GM21526 (cell line): ENCODE data around the gene C4orf36.
"Not testable (repeated sequence)": the region's sequence is repeated elsewhere in the genome, so short reads cannot be mapped to it uniquely, and the experiment has no call there.

ENCODE experiments used
- ATAC-seq: cut with Tn5 transposase; IDR thresholded peaks from one replicate; pipeline ENCODE4 v1.9.1; 2021; ENCODE audit warnings: moderate library complexity; ENCODE audit not compliant: unreplicated experiment, low FRiP score

The C4orf36 gene

DNA sequence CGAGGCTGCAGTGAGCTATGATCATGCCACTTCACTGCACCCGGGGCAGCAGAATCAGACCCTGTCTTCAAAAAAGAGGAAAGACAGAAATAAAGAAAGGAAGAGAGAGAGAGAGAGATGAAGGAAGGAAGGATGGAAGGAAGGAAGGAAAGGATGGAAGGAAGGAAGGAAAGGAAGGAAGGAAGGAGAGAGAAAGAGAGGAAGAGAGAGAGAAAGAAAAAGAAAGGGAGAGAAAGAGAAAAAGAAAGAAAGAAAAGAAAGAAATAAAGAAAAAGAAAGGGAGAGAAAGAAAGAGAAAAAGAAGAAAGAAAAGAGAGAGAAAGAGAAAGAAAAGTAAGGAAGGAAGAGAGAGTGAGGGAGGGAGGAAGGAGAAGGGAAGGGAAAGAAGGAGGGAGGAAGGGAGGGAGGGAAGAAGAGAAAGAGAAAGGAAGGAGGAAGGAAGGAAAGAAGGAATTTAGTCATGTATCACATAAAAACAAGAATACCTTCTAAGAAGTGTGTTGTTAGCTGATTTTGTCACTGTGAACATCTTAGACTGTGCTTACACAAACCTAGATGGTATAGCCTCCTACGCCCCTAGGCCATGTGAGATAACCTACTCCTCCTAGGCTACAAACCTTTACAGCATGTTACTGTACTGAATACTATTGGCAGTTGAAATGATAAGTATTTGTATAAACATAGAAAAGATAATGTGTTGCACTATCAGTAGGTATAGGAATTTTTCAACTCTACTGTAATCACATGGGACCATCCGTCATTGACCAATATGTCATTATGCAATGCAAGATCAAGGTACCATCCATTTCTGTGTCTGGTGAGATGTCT lies 25.2 kb upstream of the C4orf36 start:
- no peak for ATAC-seq

DNA sequence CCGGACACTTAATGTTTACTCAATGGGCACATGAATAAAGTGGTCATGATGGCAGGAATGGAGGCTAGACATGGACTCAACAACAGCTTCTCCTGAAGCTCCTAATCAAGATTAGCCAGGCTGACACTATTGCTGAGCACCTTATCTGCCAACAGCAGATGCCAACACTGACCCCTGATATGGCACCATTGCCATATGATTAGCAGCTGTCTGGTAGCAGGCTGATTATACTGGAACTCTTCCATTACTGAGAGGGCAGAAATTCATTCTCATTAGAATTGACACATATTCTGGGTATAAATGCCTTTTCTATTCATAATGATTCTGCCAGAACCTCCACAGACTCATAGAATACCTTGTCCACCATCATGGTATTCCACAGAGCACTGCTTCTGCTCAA lies 24.2 kb upstream of the C4orf36 start:
- no peak for ATAC-seq

DNA sequence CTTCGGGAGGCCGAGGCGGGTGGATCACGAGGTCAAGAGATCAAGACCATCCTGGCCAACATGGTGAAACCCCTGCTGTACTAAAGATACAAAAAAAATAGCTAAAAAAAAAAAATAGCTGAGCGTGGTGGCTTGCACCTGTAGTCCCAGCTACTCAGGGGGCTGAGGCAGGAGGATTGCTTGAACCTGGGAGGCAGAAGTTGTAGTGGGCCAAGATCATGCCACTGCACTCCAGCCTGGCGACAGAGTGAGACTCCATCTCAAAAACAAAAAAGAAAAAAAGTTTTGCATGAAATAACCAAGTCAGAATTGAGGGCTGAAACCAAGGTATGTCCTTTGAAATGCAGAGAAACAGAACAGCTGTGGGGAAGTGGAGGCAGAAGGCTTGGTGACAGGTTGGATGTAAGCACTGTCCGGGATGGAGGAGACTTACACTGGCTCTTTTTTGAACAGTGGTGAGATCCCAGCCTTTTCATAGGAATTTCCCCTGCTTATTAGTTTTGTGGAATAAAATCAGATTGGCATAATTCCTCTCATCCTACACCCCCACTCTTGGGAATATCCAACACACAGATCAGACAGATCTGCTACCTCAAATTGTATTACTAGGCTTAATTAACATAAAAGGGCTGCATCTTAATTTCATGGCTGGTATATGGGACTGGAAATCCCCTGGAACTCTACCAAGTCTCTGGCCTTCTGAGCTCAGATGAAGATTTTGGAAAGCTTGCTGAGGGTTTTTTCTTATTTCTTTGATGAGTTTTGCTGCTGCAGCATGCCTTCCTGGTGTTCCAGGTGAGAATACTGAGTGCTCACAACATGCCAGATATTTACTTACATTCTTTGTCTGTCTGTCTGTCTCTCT lies 18.8 kb upstream of the C4orf36 start:
- ATAC-seq, result no peak

DNA sequence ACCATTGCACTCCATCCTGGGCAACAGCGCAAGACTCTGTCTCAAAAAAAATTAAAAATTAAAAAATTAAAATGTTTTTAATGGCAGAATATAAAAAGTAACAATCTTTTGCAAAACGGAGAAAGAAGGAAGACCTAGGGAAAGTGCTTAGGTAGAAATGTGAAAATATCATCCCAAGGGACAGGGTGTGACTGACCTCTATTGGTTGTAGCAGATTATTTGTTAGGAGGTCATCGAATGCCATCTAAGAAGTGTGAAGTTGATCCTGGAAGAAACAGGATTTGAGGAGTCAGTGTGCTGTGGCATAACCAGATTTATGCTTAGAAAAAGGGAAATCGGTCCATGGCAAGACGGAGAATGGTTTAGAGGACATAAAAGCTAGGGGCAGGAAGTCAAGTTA lies 18.1 kb upstream of the C4orf36 start:
- no peak for ATAC-seq

DNA sequence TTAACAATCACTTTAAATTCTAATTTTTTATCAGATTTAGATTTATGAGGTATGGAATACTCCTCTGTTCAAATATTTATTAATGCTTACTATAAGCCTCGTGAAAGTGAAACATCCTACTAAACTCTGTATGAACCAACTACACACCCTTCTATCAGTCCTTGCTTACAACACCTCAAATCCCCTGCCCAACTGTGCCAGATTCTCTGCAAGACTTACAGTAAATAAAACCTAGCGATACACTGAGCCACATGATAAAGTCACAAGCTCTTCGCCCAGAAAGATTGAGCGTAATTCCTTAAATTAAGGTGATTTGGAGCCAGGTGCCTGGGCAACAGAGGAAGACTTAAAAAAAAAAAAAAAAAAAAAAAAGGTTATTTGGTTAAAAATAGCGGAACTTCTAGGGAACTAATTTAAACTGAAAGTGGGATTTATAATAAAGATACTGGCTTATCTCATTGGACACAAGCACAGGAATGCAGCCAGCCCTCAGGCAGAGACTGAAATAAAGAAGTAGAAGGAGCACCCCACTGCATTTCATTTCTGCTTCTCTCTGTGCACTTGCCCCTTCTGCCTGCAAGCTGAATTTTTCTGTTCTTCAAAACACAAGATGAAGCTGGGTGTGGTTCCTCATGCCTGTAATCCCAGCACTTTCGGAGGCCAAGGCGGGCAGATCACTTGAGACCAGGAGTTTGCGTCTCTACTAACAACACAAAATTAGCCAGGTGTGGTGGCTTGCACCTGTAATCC lies 17.5 kb upstream of the C4orf36 start:
- no peak for ATAC-seq

DNA sequence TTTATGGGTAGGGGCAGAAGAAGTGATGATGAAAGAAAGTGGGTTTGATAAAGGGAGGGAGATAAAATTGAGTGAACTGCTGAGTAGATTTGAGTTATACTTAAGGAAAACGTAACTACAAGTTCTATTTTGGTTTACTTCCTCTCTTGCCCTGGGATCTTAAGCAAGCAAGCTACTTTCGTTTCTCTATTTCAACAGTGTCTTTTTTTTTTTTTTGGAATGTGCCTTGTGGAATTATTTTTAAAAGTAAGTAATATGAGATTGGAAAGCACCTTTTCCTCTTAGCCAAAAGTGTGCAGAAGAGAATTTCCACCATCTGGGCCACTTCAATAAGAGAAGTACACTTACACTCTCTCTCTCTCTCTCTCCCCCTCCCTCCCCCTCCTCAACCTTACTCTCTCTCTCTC lies 16.0 kb upstream of the C4orf36 start:
- no peak for ATAC-seq

DNA sequence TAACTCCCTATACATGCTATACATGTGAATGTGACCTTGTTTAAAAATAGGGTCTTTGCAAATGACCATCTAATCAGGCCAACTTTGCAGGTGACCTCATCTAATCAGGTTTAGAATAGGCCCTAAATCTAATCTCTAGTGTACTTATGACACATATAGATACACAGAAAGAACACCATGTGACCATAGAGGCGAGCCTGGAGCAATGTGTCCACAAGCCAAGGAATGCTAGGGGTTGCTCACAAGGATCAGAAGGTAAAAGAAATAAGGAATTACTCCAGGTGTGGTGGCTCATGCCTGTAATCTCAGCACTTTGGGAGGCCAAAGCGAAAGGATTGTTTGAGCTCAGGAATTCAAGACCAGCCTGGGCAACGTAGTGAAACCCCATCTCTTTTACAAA lies 9.6 kb upstream of the C4orf36 start:
- no peak for ATAC-seq

DNA sequence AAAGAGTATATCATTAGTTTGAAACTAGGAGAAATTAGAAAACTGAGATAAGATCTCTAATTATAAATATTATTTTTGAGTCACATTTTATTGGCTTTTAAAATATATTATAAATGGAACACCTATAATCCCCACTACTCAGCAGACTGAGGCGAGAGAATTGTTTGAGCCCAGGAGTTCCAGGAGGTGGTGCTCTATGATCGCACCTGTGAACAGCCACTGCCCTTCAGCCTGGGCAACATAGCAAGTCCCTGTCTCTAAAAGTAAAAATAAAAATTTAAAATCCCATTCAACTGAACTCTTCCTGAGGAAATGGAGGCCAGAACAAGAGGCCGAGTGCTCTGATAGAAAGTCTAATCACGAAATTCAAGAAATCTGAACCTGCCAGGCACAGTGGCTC lies 6.3 kb upstream of the C4orf36 start:
- ATAC-seq, result no peak

DNA sequence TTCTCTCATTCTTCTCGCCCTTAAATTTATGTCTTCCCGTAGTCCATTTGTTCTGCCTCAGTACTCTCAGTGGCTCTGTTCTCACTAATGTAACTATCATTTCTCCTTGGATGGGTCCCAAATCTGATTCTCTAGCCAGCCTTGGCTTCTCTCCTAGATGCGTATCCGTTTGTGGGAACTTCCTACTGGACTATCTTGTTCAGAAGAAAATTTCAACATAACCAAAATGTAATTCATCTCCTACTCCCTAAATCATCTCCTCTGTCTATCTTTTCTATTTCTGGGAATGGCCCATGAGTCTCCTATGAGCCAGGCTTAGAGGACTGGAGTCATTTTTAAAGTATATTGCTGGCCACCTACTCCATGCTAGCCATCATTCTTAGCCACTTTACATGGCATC lies 4.4 kb upstream of the C4orf36 start:
- ATAC-seq, result no peak

DNA sequence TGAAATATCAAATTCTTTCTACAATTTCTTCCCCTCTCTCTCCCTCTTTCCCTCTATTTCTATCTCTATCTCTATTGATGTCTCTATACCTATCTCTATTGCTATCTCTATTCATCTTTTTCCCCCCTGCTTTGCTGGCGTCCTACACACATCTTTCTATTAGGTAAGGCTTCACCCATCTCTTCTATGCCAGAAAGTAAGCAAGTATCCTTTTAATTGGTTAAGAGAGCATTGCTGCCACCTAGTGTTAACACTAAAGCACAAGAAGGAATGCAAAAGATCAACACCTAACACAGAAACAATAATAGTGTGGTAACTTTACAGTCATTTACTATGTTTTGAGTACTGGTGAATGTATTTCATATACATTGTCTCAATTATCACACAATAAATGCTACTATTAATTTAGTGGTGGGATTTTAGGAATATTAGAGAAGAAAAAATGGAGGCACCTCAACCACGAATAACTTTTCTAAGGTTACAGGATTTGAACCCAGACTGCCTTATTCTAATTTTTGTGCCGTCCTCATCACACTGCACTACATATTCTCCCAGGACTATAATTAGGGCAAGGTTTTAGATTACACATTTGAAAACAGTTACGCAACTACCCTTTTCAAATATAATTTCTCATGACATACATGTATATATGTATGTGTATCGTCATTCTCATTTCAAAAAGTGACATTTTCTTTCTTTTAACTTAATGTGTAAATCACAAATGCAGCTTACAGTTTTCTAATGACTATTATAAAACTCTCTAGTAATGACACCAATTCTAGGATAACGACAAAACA lies 3.7 kb upstream of the C4orf36 start:
- ATAC-seq, result peak; percentile 61

DNA sequence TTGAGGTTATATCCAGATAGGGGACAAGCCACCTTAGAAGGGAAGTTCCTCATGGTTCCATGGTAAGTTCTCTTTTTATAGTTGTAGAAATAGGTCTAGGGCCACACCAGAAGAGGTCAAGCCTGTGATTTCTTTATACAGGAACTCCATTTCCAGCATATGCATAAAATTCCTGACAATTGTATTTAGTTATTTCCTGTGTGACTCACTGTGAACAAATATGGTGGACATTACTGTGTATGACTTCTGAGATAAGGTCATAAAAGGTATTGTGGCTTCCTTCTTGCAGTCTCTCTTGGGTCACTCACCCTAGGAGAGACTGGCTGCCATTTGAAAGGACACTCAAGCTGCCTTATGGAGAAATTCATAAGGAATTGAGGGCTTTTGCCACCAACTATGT lies 2.2 kb upstream of the C4orf36 start:
- ATAC-seq, result no peak

DNA sequence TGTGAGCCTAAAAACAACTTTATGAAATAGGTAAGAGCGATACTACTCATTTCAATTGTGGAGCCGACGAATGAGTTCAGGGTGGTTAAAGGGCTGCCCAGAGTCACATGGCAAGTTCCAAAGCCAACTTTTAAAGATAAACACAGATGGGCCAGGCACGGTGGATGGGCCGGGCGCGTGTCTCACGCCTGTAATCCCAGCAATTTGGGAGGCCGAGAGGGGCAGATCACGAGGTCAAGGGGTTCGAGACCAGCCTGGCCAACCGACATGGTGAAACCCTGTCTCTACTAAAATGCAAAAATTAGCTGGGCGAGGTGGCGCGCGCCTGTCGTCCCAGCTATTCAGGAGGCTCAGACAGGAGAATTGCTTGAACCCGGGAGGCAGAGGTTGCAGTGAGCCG lies 914 bp upstream of the C4orf36 start:
- ATAC-seq, result no peak

DNA sequence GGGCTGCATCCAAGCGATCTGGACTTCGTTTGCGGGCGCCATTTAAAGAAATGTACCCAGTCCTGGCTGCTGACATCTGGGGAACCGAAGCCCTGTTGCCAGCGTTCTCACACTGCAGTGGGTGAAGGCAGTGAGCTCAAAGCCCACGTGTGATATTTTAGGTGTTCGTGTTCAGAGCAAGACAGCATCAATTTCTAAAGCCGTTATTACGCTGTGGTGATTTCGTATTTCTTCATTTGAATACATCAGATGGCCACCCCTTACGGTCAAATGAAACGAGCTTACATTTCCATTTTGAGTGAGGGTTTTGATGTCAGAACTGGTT lies 376 bp upstream of the C4orf36 start:
- ATAC-seq, result no peak

DNA sequence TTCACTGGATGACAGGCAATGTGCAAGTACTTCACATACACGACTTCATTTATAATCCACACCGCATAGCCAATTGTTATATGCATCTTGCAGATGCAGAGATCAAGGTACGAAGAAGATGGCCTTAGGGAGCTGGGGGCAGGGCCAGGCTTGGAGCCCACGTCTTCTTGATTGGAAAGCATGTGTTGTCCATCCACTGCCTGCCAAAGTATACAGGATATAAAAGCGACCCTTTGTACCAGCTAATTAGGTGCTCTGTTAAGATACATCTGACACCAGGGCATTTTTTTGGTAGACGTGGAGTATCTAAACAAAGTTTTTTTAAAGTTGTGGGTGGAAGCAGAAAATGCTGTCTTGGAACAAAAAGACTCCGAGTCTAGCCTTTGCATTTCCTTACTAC lies 1.4 kb downstream of the C4orf36 start:
- ATAC-seq, result no peak

DNA sequence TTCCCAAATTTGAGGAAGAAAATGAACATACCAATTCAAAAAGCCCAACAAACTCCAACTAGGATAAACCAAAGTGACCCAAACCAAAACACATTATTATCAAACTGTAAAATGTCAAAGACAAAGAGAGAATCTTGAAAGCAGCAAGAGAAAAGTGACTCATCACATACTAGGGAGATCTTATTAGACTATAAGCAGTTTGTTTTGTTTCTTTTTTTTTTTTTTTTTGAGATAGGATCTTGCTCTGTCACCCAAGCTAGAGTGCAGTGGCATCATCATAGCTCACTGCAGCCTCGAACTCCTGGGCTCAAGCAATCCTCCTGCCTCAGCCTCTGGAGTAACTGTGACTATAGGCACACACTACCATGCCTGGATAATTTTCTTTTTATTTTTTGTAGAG lies 12.6 kb downstream of the C4orf36 start:
- ATAC-seq, result no peak

DNA sequence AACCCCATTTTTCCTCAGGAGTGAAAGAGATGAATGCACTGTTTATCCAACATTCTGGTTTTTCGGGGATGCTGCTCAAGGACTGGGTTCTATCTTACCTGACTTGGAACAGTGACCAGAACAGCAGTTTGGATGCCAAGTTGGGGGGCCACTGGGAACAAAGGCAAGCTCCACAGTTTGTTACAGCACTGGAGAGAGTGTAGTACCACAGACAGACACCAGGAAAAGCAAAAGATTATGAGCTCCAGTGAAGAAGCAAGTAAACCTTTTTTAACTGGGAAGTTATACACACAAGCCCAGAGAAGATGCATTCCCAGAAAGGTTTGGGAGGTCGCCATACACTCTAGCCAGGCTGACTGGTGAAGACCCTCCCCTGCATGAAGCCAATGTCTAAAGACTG lies 13.6 kb downstream of the C4orf36 start:
- no peak for ATAC-seq

DNA sequence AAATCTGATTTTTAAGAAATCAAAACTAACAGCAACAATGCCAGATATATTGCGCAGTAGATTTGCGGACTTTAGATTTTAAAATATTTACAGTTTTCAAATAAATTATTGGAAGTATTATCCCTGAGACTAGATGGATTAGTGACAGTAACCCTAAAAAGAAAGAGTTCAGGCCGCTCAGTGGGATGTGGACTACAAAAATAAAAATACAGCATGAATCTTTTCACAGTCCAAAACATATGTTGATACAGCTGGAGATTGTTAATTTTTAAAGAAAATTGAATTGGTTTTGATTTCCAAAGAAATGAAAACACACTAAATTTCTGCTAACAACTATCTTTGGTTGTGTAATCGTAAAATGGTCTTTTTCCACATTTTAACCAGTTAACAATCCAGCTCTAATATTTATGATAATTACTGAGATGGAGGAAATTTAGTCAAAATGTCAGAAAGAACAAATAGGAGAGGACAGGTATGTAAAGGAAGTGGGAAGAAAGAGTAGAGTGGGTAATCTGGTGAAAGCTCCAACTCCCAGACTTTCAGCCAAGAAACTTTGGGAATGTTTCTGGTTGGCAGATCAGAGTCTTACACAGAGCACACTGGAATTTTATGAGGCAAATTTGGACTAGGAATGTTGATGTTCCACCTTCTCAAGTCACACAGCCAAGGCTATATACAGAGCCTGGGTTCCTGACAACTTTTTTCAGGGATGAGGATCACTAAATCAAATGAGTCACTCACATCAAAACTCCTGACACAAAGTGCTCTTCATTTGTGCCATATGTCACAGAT lies 15.1 kb downstream of the C4orf36 start:
- ATAC-seq, result no peak

DNA sequence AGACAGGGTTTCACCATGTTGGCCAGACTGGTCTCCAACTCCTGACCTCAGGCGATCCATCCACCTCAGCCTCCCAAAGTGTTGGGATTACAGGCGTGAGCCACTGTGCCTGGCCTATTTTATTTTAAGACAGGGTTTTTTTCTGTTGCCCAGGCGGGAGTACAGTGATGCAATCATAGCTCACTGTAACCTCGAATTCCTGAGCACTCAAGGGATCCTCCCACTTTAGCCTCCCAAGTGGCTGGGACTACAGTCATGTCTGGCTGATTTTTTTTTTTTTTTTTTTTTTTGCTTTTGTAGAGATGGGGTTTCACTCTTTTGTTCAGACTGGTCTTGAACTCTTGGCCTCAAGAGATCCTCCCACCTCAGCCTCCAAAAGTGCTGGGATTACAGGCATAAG lies 16.8 kb downstream of the C4orf36 start:
- ATAC-seq, result not testable (repeated sequence)

DNA sequence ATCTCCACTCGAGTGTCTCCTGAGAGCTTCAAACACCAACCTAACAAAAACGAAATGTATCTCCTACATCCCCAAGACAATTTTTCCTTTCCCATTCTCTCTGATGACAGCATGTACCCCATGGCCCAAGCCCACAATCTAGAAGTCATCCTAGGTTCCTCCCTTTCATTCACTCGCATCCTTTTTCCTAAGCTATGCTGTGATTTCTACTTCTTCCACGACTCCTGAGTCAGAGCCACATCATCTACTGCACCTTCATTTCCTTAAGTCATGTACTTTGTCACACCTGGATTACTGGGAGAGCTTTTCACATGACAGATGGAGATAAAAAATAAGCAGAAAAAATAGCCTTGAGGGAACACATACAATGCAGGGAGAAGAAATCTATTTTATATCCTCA lies 20.1 kb downstream of the C4orf36 start:
- ATAC-seq, result no peak
